WTC11 (cell line): ENCODE data around the gene SYT1. TPM values are rescaled to one million over a fixed set of nuclear protein-coding genes. Genes with fewer than 3 reads are reported as not detected.

Source experiments
- ATAC-seq: fragments of 200-7000 bp; cut with Tn5 transposase; 2 replicates; pipeline ENCODE4 v1.10.0; 2021; ENCODE audit warnings: mild to moderate bottlenecking, moderate library complexity
- CTCF ChIA-PET: fragments of 300-600 bp; sonication (Branson Sonifier 250); formaldehyde crosslinking; loops from one replicate; lab custom pipeline; 2021; ENCODE audit warnings: antibody characterized with exemption; lab: Charles Lee
- POLR2A ChIA-PET: fragments of 350-600 bp; sonication (Branson Sonifier 250); formaldehyde crosslinking; loops from one replicate; lab custom pipeline; 2021; ENCODE audit warnings: antibody characterized with exemption; lab: Charles Lee
- DNase-seq: peaks from one replicate; pipeline ENCODE4 v3.0.0; 2021; ENCODE audit warnings: low spot score
- H3K27ac Mint-ChIP-seq: 2 replicates; pipeline ENCODE4 v1.8.0; 2021; ENCODE audit warnings: mixed read lengths
- H3K27me3 Mint-ChIP-seq: 2 replicates; pipeline ENCODE4 v1.8.0; 2021; ENCODE audit warnings: low read depth, mild to moderate bottlenecking, moderate library complexity, mixed read lengths
- H3K36me3 Mint-ChIP-seq: 2 replicates; pipeline ENCODE4 v1.8.0; 2021; ENCODE audit warnings: mixed read lengths
- H3K4me1 Mint-ChIP-seq: 2 replicates; pipeline ENCODE4 v1.8.0; 2022; ENCODE audit warnings: mixed read lengths
- H3K4me3 Mint-ChIP-seq: 2 replicates; pipeline ENCODE4 v1.8.0; 2021; ENCODE audit warnings: mild to moderate bottlenecking, moderate library complexity, mixed read lengths
- H3K9me3 Mint-ChIP-seq: 2 replicates; pipeline ENCODE4 v1.8.0; 2021; ENCODE audit warnings: mixed read lengths
- CBFB ChIP-seq: sonication (generic); formaldehyde crosslinking; IDR thresholded peaks from 2 replicates; pipeline ENCODE4 v1.8.1; 2022; ENCODE audit warnings: mild to moderate bottlenecking, low read depth, missing genetic modification reagents
- CREM ChIP-seq: sonication (generic); formaldehyde crosslinking; IDR thresholded peaks from 2 replicates; pipeline ENCODE4 v1.8.1; 2022; ENCODE audit warnings: mild to moderate bottlenecking, missing genetic modification reagents, moderate library complexity
- ETV6 ChIP-seq: sonication (generic); formaldehyde crosslinking; IDR thresholded peaks from 2 replicates; pipeline ENCODE4 v1.8.1; 2022; ENCODE audit warnings: mild to moderate bottlenecking, missing genetic modification reagents
- FOXJ3 ChIP-seq: sonication (generic); formaldehyde crosslinking; IDR thresholded peaks from 2 replicates; pipeline ENCODE4 v1.9.0; 2021; ENCODE audit warnings: missing genetic modification reagents, mild to moderate bottlenecking, borderline replicate concordance
- FOXK1 ChIP-seq: sonication (generic); formaldehyde crosslinking; IDR thresholded peaks from 2 replicates; pipeline ENCODE4 v1.8.0; 2022; ENCODE audit warnings: mild to moderate bottlenecking, moderate library complexity, missing genetic modification reagents
- JAZF1 ChIP-seq: fragments of 250-450 bp; sonication (Bioruptor Pico); IDR thresholded peaks from 2 replicates; pipeline ENCODE4 v1.9.0; 2021; ENCODE audit warnings: moderate library complexity, mild to moderate bottlenecking, inconsistent platforms
- MXD4 ChIP-seq: fragments of 250-450 bp; sonication (Bioruptor Pico); IDR thresholded peaks from 2 replicates; pipeline ENCODE4 v1.8.0; 2021; ENCODE audit warnings: mild to moderate bottlenecking, moderate library complexity, borderline replicate concordance
- NFYB ChIP-seq: sonication (generic); formaldehyde crosslinking; conservative IDR thresholded peaks from 2 replicates; pipeline ENCODE4 v1.8.0; 2022; ENCODE audit warnings: low read depth, missing genetic modification reagents
- NR2C2 ChIP-seq: sonication (generic); formaldehyde crosslinking; IDR thresholded peaks from 2 replicates; pipeline ENCODE4 v1.8.0; 2022; ENCODE audit warnings: mild to moderate bottlenecking, missing genetic modification reagents
- NR3C1 ChIP-seq: sonication (generic); formaldehyde crosslinking; conservative IDR thresholded peaks from 2 replicates; pipeline ENCODE4 v1.8.1; 2023; ENCODE audit warnings: low read depth, mild to moderate bottlenecking, missing genetic modification reagents
- ZBTB21 ChIP-seq: sonication (generic); formaldehyde crosslinking; IDR thresholded peaks from 2 replicates; pipeline ENCODE4 v1.8.1; 2023; ENCODE audit warnings: mild to moderate bottlenecking, missing genetic modification reagents, borderline replicate concordance
- ZNF232 ChIP-seq: sonication (generic); formaldehyde crosslinking; IDR thresholded peaks from 2 replicates; pipeline ENCODE4 v1.8.0; 2022; ENCODE audit warnings: mild to moderate bottlenecking, missing genetic modification reagents
- ZNF263 ChIP-seq: sonication (generic); formaldehyde crosslinking; IDR thresholded peaks from 2 replicates; pipeline ENCODE4 v1.8.1; 2022; ENCODE audit warnings: low read depth, mild to moderate bottlenecking, moderate library complexity, missing genetic modification reagents
- ZNF671 ChIP-seq: fragments of 250-450 bp; sonication (Bioruptor Pico); IDR thresholded peaks from 2 replicates; pipeline ENCODE4 v1.8.0; 2021; ENCODE audit warnings: mild to moderate bottlenecking
- total RNA-seq: library from RNA; stranded (reverse); gene quantifications from 3 replicates; pipeline ENCODE4 v1.2.3, GENCODE V29; 2021
- TF ChIP-seq, protein P1 (sequence below): sonication (generic); formaldehyde crosslinking; IDR thresholded peaks from 2 replicates; pipeline ENCODE4 v1.8.0; 2022; ENCODE audit warnings: mild to moderate bottlenecking, missing genetic modification reagents
- TF ChIP-seq, protein P2 (sequence below): sonication (generic); formaldehyde crosslinking; IDR thresholded peaks from 2 replicates; pipeline ENCODE4 v1.8.0; 2022; ENCODE audit warnings: mild to moderate bottlenecking, missing genetic modification reagents
- TF ChIP-seq, protein P3 (sequence below): sonication (generic); formaldehyde crosslinking; IDR thresholded peaks from 2 replicates; pipeline ENCODE4 v1.8.0; 2022; ENCODE audit warnings: mild to moderate bottlenecking, missing genetic modification reagents
- TF ChIP-seq, protein P4 (sequence below): sonication (generic); formaldehyde crosslinking; IDR thresholded peaks from 2 replicates; pipeline ENCODE4 v1.8.1; 2023; ENCODE audit warnings: mild to moderate bottlenecking, missing genetic modification reagents, moderate library complexity
- TF ChIP-seq, protein P5 (sequence below): fragments of 250-450 bp; sonication (Bioruptor Pico); IDR thresholded peaks from 2 replicates; pipeline ENCODE4 v1.9.0; 2021; ENCODE audit warnings: moderate library complexity, mild to moderate bottlenecking, inconsistent platforms, borderline replicate concordance
- TF ChIP-seq, protein P6 (sequence below): sonication (generic); formaldehyde crosslinking; IDR thresholded peaks from 2 replicates; pipeline ENCODE4 v1.8.1; 2023; ENCODE audit warnings: mild to moderate bottlenecking, moderate library complexity, missing genetic modification reagents
- TF ChIP-seq, protein P7 (sequence below): sonication (generic); formaldehyde crosslinking; conservative IDR thresholded peaks from 2 replicates; pipeline ENCODE4 v1.8.1; 2022; ENCODE audit warnings: mild to moderate bottlenecking, missing genetic modification reagents
- TF ChIP-seq, protein P8 (sequence below): fragments of 250-450 bp; sonication (Bioruptor Pico); IDR thresholded peaks from 2 replicates; pipeline ENCODE4 v1.9.0; 2021; ENCODE audit warnings: mild to moderate bottlenecking
- TF ChIP-seq, protein P9 (sequence below): sonication (generic); formaldehyde crosslinking; IDR thresholded peaks from 2 replicates; pipeline ENCODE4 v1.8.1; 2023; ENCODE audit warnings: mild to moderate bottlenecking, missing genetic modification reagents, moderate library complexity

The SYT1 gene
- total RNA-seq, 1 experiment from 2014 or later: 45.2 TPM

DNA sequence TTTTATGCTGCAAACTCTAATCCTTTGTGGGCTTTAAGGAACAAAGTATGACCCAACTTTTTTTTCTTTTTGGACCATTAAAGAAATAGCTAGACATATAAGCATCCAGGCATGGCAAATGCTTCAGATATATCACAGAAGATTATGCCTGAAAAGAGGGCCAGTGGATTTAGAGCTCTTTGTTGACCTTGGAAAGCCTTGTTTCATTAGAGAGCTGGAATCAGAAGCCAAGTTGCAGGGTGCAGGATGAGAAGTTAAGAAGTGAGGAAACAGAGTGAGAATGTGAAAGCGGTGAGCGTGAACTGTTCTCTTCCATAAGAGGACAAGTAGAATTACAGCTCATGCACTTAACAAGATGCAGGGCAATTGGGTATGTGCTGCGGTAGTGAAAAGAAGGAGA lies 373.7 kb downstream of the SYT1 start:
- Mint-ChIP-seq H3K27ac (no peak overlapping the region), H3K9me3 (peaks cover 11% of the 10 kb centered on the region)
- ChIA-PET POLR2A (no interaction called here), CTCF (no interaction called here)
- TF ChIP-seq ZNF232: no peak
- TF ChIP-seq, protein P1, sequence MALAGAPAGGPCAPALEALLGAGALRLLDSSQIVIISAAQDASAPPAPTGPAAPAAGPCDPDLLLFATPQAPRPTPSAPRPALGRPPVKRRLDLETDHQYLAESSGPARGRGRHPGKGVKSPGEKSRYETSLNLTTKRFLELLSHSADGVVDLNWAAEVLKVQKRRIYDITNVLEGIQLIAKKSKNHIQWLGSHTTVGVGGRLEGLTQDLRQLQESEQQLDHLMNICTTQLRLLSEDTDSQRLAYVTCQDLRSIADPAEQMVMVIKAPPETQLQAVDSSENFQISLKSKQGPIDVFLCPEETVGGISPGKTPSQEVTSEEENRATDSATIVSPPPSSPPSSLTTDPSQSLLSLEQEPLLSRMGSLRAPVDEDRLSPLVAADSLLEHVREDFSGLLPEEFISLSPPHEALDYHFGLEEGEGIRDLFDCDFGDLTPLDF (CRISPR knock-in tag): no peak
- no peak for TF ChIP-seq MXD4 (CRISPR knock-in tag)
- TF ChIP-seq, all 79 proteins: peak for 0
- DNase-seq: no peak
- H3K36me3 Mint-ChIP-seq: peaks cover 15% of the 10 kb centered on the region
- H3K4me3 Mint-ChIP-seq: no peak overlapping the region
- peaks cover 4% of the 10 kb centered on the region; the same call in 1 of the 2 replicates for H3K4me1 Mint-ChIP-seq
- no peak for ATAC-seq
- no peaks in the 10 kb centered on the region for H3K27me3 Mint-ChIP-seq

DNA sequence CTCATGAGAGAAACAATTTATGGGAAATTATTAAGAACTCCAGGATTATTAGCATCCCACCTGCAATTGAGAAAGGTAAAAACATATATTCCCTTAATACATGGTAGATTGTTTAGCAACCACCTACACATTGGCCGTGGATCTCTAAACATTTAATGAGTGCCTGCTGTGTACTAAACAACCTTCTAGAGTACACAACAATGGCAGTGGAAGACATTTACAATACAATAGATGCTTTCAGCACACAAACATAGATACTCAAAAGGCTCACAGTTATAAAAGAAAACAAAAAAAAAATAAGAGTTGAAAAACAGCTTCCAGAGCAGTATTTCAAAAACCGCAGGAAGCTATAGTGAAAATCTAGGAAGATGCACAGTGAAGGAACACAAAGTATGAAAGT lies 382.9 kb downstream of the SYT1 start:
- peak overlapping the region; percentile 11; the same call in 1 of the 2 replicates for H3K4me3 Mint-ChIP-seq
- peaks cover 6% of the 10 kb centered on the region for H3K36me3 Mint-ChIP-seq
- H3K9me3 Mint-ChIP-seq: peaks cover 4% of the 10 kb centered on the region
- peaks cover 3% of the 10 kb centered on the region for H3K27me3 Mint-ChIP-seq
- H3K27ac Mint-ChIP-seq: no peak overlapping the region
- no peak for TF ChIP-seq CREM (CRISPR knock-in tag)
- TF ChIP-seq ZNF263 (CRISPR knock-in tag): no peak
- TF ChIP-seq, protein P2, sequence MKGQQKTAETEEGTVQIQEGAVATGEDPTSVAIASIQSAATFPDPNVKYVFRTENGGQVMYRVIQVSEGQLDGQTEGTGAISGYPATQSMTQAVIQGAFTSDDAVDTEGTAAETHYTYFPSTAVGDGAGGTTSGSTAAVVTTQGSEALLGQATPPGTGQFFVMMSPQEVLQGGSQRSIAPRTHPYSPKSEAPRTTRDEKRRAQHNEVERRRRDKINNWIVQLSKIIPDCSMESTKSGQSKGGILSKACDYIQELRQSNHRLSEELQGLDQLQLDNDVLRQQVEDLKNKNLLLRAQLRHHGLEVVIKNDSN (CRISPR knock-in tag): no peak
- no peak for TF ChIP-seq NR3C1
- TF ChIP-seq MXD4 (CRISPR knock-in tag): no peak
- TF ChIP-seq, protein P3, sequence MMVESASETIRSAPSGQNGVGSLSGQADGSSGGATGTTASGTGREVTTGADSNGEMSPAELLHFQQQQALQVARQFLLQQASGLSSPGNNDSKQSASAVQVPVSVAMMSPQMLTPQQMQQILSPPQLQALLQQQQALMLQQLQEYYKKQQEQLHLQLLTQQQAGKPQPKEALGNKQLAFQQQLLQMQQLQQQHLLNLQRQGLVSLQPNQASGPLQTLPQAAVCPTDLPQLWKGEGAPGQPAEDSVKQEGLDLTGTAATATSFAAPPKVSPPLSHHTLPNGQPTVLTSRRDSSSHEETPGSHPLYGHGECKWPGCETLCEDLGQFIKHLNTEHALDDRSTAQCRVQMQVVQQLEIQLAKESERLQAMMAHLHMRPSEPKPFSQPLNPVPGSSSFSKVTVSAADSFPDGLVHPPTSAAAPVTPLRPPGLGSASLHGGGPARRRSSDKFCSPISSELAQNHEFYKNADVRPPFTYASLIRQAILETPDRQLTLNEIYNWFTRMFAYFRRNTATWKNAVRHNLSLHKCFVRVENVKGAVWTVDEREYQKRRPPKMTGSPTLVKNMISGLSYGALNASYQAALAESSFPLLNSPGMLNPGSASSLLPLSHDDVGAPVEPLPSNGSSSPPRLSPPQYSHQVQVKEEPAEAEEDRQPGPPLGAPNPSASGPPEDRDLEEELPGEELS: no peak; the same call in 1 of the 2 replicates
- TF ChIP-seq FOXJ3 (CRISPR knock-in tag): no peak
- no peak for TF ChIP-seq NR2C2 (CRISPR knock-in tag)
- TF ChIP-seq, protein P4, sequence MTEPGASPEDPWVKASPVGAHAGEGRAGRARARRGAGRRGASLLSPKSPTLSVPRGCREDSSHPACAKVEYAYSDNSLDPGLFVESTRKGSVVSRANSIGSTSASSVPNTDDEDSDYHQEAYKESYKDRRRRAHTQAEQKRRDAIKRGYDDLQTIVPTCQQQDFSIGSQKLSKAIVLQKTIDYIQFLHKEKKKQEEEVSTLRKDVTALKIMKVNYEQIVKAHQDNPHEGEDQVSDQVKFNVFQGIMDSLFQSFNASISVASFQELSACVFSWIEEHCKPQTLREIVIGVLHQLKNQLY (CRISPR knock-in tag): no peak
- no peak for TF ChIP-seq ZBTB21 (CRISPR knock-in tag)
- peaks cover 29% of the 10 kb centered on the region for H3K4me1 Mint-ChIP-seq
- DNase-seq: no peak
- POLR2A ChIA-PET: no interaction called here
- CTCF ChIA-PET: no interaction called here
- ATAC-seq: peak; percentile 72

DNA sequence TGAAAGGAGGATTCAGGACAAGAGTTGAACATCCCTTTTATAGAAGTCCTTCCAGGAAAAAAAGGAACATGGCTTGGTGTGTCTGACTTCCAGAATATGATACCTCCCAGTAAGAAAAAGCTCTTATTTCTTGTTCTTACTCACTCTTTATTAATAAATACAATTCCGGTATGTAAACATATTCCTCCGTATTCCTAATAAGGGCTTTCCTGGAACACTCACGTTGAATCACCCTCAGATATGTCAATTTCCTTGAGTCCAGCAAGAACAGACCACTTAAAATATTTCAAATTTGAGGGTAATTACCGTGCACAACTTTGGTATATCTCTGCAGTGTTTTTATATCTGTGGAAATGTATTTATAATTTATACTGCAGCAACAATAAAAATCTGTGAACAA lies 385.6 kb downstream of the SYT1 start:
- DNase-seq: no peak
- Mint-ChIP-seq H3K4me1 (peaks cover 26% of the 10 kb centered on the region), H3K9me3 (peaks cover 11% of the 10 kb centered on the region), H3K27me3 (peaks cover 3% of the 10 kb centered on the region), H3K4me3 (no peak overlapping the region), H3K36me3 (peaks cover 14% of the 10 kb centered on the region), H3K27ac (no peak overlapping the region)
- ChIA-PET CTCF (no interaction called here), POLR2A (no interaction called here)
- ATAC-seq: no peak
- TF ChIP-seq ETV6 (CRISPR knock-in tag) (no peak), ZNF671 (CRISPR knock-in tag) (no peak), NFYB (CRISPR knock-in tag) (no peak), JAZF1 (CRISPR knock-in tag) (no peak), CBFB (no peak), FOXK1 (CRISPR knock-in tag) (no peak)
- TF ChIP-seq, protein P5, sequence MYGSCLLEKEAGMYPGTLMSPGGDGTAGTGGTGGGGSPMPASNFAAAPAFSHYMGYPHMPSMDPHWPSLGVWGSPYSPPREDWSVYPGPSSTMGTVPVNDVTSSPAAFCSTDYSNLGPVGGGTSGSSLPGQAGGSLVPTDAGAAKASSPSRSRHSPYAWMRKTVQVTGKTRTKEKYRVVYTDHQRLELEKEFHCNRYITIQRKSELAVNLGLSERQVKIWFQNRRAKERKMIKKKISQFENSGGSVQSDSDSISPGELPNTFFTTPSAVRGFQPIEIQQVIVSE: no peak
- TF ChIP-seq, protein P4 (CRISPR knock-in tag): no peak
- TF ChIP-seq, protein P6, sequence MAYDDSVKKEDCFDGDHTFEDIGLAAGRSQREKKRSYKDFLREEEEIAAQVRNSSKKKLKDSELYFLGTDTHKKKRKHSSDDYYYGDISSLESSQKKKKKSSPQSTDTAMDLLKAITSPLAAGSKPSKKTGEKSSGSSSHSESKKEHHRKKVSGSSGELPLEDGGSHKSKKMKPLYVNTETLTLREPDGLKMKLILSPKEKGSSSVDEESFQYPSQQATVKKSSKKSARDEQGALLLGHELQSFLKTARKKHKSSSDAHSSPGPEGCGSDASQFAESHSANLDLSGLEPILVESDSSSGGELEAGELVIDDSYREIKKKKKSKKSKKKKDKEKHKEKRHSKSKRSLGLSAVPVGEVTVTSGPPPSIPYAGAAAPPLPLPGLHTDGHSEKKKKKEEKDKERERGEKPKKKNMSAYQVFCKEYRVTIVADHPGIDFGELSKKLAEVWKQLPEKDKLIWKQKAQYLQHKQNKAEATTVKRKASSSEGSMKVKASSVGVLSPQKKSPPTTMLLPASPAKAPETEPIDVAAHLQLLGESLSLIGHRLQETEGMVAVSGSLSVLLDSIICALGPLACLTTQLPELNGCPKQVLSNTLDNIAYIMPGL (CRISPR knock-in tag): no peak
- TF ChIP-seq, protein P7, sequence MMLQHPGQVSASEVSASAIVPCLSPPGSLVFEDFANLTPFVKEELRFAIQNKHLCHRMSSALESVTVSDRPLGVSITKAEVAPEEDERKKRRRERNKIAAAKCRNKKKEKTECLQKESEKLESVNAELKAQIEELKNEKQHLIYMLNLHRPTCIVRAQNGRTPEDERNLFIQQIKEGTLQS: no peak
- TF ChIP-seq, protein P8, sequence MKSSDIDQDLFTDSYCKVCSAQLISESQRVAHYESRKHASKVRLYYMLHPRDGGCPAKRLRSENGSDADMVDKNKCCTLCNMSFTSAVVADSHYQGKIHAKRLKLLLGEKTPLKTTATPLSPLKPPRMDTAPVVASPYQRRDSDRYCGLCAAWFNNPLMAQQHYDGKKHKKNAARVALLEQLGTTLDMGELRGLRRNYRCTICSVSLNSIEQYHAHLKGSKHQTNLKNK (CRISPR knock-in tag): no peak
- TF ChIP-seq, protein P9, sequence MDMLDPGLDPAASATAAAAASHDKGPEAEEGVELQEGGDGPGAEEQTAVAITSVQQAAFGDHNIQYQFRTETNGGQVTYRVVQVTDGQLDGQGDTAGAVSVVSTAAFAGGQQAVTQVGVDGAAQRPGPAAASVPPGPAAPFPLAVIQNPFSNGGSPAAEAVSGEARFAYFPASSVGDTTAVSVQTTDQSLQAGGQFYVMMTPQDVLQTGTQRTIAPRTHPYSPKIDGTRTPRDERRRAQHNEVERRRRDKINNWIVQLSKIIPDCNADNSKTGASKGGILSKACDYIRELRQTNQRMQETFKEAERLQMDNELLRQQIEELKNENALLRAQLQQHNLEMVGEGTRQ (CRISPR knock-in tag): no peak
